Stomach (tissue), 9 donors: ENCODE measurements around the gene KBTBD12. TPM values are rescaled to one million over a fixed set of nuclear protein-coding genes. Genes with fewer than 3 reads are reported as not detected.

ENCODE experiments used
- DNase-seq, 2 donors: peaks; one replicate each; pipeline versions ENCODE4 v3.0.0 to v3.0.0-alpha.2; 2013 to 2019
- H3K27ac ChIP-seq, 5 donors: fragments of 200-600 bp in 4 of 5; sonication (generic) in 4 of 5; one replicate each; pipeline ENCODE4 v1.5.1; 2013 to 2019; ENCODE audit warnings: mild to moderate bottlenecking in 1 of 5, moderate library complexity in 1 of 5
- H3K27me3 ChIP-seq, 3 donors: fragments of 200-600 bp; sonication (generic); one replicate each; pipeline ENCODE4 v1.5.1; 2017 to 2019; ENCODE audit warnings: mixed run types in 1 of 3
- H3K36me3 ChIP-seq, 4 donors: fragments of 200-600 bp; sonication (generic); 1 replicate in 3 of 4; 2 replicates in 1 of 4; pipeline ENCODE4 v1.5.1; 2016 to 2019
- H3K4me1 ChIP-seq, 4 donors: fragments of 200-600 bp; sonication (generic); one replicate each; pipeline ENCODE4 v1.5.1; 2016 to 2019
- H3K4me3 ChIP-seq, 4 donors: fragments of 200-600 bp; sonication (generic) in 3 of 4; one replicate each; pipeline ENCODE4 v1.5.1; 2016 to 2019; ENCODE audit warnings: mild to moderate bottlenecking in 1 of 4
- H3K9me3 ChIP-seq, 4 donors: fragments of 200-600 bp; sonication (generic); one replicate each; pipeline ENCODE4 v1.5.1; 2016 to 2019
- CTCF ChIP-seq, 7 experiments: fragments of 450-650 bp in 4 of 7; fragments of 200-600 bp in 3 of 7; sonication (generic) in 3 of 7; IDR thresholded peaks; one replicate each; pipeline ENCODE4 v1.5.1; 2016 to 2019; ENCODE audit warnings: antibody characterized with exemption in 7 of 7, control low read depth in 2 of 7, mild to moderate bottlenecking in 1 of 7
- EP300 ChIP-seq: sonication (generic); formaldehyde crosslinking; IDR thresholded peaks from one replicate; pipeline ENCODE4 v1.6.1; 2017; ENCODE audit warnings: antibody characterized with exemption
- POLR2A ChIP-seq, 4 donors: fragments of 450-650 bp; IDR thresholded peaks; one replicate each; pipeline ENCODE4 v1.6.1; 2016; ENCODE audit warnings: antibody characterized with exemption in 4 of 4, control low read depth in 2 of 4, mild to moderate bottlenecking in 1 of 4, moderate library complexity in 1 of 4
- POLR2AphosphoS5 ChIP-seq, 3 donors: sonication (generic); formaldehyde crosslinking; IDR thresholded peaks; one replicate each; pipeline ENCODE4 v1.6.1; 2016; ENCODE audit warnings: antibody characterized with exemption in 3 of 3
- WGBS, 5 donors: extraction: QIAGEN DNeasy Blood & Tissue Kit in 3 of 5; methylation state at CpG; one replicate each; pipeline versions ENCODE4 v1.1.5 to v1.1.7; 2013 to 2018; 5-methylcytosine and 5-hydroxymethylcytosine counted together
- intact Hi-C: fragments of 100-400 bp; cut with DNase I; formaldehyde crosslinking; loops from one replicate; pipeline ENCODE4 v1.15.1; 2023; ENCODE audit warnings: low total_unique reads
- polyA plus RNA-seq, 3 donors: library from polyadenylated mRNA; stranded (reverse); fragments of 200-250 nt; gene quantifications; one replicate each; pipeline ENCODE4 v1.2.3, GENCODE V29; 2013
- total RNA-seq, 5 donors: library from RNA; depleted of rRNA; stranded (reverse); fragments of >200 nt; gene quantifications; one replicate each; pipeline versions ENCODE4 v1.1.0 to v1.2.3, GENCODE V29; 2014 to 2016
- donor health status: healthy with polysubstance abuse.
- donor health status: Bipolar disorder and iron deficiency.
- donor health status: healthy.

Gene KBTBD12
- total and polyA plus RNA-seq, 8 donors: 0.46 to 10.3 (median 1.6) TPM

DNA sequence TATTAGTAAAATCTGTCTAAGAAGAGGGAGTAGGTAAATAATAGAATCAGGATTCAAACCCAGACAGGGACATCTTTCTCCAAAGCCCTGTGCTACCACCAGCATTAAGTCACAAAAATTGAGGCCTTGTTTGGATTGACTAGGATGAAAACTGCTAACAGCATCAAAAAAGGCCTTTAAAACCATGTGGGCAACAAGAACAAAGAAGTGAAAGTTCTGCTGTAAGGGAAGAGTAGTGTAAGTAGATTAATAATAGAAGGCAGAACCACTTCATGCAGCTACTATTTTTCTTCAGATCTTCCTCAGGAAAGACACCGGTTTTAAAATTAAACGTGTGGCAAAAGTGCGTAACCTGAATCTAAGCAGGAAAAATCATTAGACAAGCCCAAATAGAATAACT, 15.3 kb upstream of the KBTBD12 start:
- Histone ChIP-seq H3K27ac (no peak overlapping the region), H3K27me3 (no peaks in the 10 kb centered on the region), H3K9me3 (no peaks in the 10 kb centered on the region), H3K36me3 (no peaks in the 10 kb centered on the region), H3K4me1 (no peaks in the 10 kb centered on the region), H3K4me3 (no peak overlapping the region)
- intact Hi-C loops: no loop called here
- no peak for DNase-seq
- no peak for TF ChIP-seq CTCF (IDR thresholded peaks at IDR 0.05)
- no peak for TF ChIP-seq POLR2A (IDR thresholded peaks at IDR 0.05)
- TF ChIP-seq POLR2AphosphoS5 (IDR thresholded peaks at IDR 0.05): no peak
- TF ChIP-seq EP300: no peak
- WGBS, 5 donors: 81 to 87% (median 83%) methylated on average over 3 of the region's 3 CpGs

- Histone ChIP-seq H3K27ac (no peak overlapping the region), H3K36me3 (no peaks in the 10 kb centered on the region), H3K27me3 (no peaks in the 10 kb centered on the region), H3K4me1 (no peaks in the 10 kb centered on the region), H3K9me3 (no peaks in the 10 kb centered on the region), H3K4me3 (no peak overlapping the region)
- no peak for TF ChIP-seq POLR2A (IDR thresholded peaks at IDR 0.05)
- no peak for TF ChIP-seq EP300
- no peak for TF ChIP-seq CTCF (IDR thresholded peaks at IDR 0.05)
- TF ChIP-seq POLR2AphosphoS5 (IDR thresholded peaks at IDR 0.05): no peak
- intact Hi-C loops: no loop called here
- DNase-seq: no peak
- 92 to 96% (median 93%) methylated on average over 5 of the region's 5 CpGs for WGBS, 5 donors
Measured at GRCh38 chr3:127900536-127900935, 14.5 kb upstream of the KBTBD12 start.

GRCh38 chr3:127902486-127902885, 12.5 kb upstream of the KBTBD12 start:
- no peaks in the 10 kb centered on the region for H3K9me3 ChIP-seq
- H3K27ac ChIP-seq: no peak overlapping the region
- intact Hi-C loops: no loop called here
- no peaks in the 10 kb centered on the region for H3K27me3 ChIP-seq
- no peaks in the 10 kb centered on the region for H3K36me3 ChIP-seq
- WGBS, 5 donors: 75 to 82% (median 80%) methylated on average over 6 of the region's 6 CpGs
- TF ChIP-seq CTCF (IDR thresholded peaks at IDR 0.05): no peak
- no peak overlapping the region for H3K4me3 ChIP-seq
- H3K4me1 ChIP-seq: no peaks in the 10 kb centered on the region
- no peak for DNase-seq

DNA sequence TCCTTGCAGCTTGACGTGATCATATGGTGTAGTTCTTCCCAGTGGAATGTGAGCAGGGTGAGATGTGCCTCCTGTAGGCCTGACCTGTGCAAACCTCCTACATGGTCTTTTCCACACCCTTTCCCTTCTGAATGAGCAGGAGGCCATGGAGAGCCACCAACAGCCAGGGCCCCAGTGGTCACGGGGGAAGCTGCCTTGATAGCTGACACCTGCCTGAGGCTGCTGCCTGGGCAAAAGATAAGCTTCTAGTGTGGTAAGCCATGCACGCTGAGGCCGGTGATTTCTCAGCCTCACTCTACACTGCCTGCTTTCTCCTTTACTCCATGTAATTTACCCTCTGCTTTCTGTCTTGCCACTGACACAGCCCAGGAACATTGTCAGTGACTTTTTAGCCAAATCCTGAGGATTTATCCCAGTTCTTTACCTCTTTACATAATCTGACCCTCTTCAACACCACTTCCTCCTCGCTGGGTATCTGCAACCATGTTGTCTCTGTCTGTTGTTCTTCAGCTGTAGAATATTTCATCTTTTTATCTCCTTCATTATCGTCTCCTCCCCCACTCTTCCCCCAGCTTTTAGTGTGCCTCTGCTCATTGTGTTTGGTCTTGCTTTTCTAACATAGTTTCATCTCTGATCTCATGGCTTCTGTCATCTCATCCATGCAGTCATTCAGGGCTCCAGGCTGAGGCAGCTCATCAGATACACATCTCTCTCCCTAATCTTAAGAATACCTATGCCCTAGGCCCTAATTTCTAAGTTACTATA, 11.2 kb upstream of the KBTBD12 start:
- no peak for DNase-seq
- Histone ChIP-seq H3K9me3 (no peaks in the 10 kb centered on the region), H3K4me1 (no peaks in the 10 kb centered on the region), H3K27ac (no peak overlapping the region), H3K4me3 (no peak overlapping the region), H3K27me3 (no peaks in the 10 kb centered on the region), H3K36me3 (no peaks in the 10 kb centered on the region)
- intact Hi-C loops: no loop called here
- TF ChIP-seq POLR2A (IDR thresholded peaks at IDR 0.05) (no peak), EP300 (no peak), POLR2AphosphoS5 (IDR thresholded peaks at IDR 0.05) (no peak), CTCF (IDR thresholded peaks at IDR 0.05) (no peak)
- 72 to 85% (median 77%) methylated on average over 6 of the region's 6 CpGs for WGBS, 5 donors
